CD4-positive, alpha-beta T cell treated with Interleukin-1 beta for 1 hour (primary cell): ENCODE measurements around the gene DLGAP4.

Experiments used
- DNase-seq, 2 donors: peaks; one replicate each; pipeline ENCODE4 v3.0.0-alpha.2; 2020 to 2022

Gene DLGAP4

DNA sequence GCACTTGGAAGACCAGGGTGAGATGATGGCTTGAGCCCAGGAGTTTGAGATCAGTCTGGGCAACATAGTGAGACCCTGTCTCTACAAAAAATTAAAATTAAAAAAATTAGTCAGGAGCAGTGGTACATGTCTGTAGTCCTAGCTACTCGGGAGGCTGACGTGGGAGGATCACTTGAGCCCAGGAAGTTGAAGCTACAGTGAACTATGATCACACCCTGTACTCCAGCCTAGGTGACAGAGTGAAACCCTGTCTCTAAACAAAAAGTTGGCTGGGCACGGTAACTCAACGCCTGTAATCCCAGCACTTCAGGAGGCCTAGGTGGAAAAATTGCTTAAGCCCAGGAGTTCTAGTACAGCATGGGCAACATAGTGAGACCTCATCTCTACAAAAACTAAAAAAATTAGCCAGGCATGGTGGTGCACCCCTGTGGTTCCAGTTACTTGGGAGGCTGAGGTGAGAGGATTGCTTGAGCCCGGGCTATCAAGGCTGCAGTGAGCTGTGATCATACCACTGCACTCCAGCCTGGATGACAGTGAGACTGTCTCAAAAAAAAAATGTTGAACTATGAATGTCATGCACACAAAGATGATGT, 174.4 kb downstream of the DLGAP4 start:
- DNase-seq, result no peak

GRCh38 chr20:36481380-36482043, 175.4 kb downstream of the DLGAP4 start:
- no peak for DNase-seq

DNA sequence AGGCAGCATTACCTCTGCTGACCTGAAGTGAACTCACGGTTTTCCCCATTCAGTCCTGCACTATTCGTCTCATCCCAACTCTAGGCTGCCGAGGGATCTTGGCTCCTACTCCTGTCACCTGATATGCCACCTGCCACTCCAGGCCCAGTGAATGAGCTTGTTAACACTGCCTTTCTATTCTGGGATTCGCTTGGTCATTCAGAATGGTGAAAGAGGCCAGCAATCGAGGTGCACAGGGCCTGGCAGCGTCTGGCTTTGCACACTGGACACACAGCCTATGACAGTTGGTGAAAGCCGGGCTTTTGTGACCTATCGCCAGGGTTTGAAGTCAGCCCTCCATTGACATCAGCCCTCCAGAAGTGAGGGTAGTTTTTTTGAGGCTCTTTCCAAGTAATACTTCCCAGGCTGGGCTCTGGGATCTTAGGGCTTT, 175.9 kb downstream of the DLGAP4 start:
- DNase-seq, result no peak

DNA sequence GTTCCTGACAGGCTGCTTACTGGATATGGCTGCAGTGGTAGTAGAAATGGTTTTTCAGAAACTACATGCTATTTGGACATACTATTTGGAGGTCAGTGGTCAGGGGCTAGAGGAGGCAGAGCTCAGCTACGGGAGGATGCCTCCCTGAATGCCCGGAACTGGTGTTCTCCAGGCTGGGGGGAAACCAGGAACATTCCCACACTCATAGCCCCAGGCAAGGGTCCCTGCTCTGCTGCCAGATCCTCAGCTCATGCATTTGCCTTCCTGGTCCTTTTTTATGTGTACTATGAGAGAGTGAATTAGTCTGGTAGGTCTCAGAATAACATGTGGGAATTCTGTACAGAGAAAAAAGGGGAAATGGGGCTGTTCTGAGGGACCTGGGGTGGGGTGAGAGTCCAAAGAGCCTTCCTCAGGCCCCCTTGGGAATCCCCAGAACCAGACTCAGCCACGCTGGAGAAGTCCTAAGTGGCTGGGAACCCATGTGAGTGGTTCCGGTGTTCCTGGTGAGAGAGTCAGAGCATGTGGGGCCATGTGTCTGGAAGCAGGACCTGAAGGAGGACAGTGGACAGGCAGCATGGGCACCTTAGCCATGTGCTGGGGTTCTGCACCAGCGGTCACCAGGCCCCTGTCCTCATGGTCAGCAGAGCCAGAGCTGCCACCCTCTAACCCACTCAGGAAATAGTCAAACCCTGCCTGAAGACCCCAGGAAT, 177.2 kb downstream of the DLGAP4 start:
- DNase-seq, result no peak

- DNase-seq, result no peak
These were observed 178.0 kb downstream of the DLGAP4 start for GRCh38 chr20:36483919-36484808.

- no peak for DNase-seq
These were observed 179.1 kb downstream of the DLGAP4 start for GRCh38 chr20:36485286-36485685.

- no peak for DNase-seq
These were observed 180.9 kb downstream of the DLGAP4 start for GRCh38 chr20:36487069-36487468.

DNA sequence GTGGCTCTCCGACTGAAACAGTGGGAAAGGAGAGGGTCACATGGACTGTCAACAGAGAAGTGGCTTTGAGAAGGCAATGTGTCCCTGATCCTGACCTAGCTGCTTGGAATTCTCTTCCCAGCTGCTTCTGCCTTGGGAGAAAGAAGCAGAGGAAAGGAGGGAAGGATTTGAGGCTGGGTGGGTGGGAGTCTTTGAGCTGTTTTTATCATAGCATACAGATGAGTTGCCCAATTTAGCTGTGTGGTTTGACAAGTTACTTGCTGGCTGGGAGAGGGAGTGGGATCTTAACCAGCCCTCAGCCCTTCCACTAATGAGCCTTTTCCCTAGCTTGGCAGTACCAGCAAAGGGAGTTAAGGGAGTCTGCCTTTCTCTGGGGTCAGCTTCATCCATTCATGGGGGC, 184.1 kb downstream of the DLGAP4 start:
- DNase-seq, result no peak

GRCh38 chr20:36491901-36492617, 185.9 kb downstream of the DLGAP4 start:
- peak; percentile 55 to 57 for DNase-seq

- peak in 1 of 2 donors; percentile 18 for DNase-seq
These were observed 187.1 kb downstream of the DLGAP4 start for GRCh38 chr20:36493051-36493800.

- no peak for DNase-seq
These were observed 187.6 kb downstream of the DLGAP4 start for GRCh38 chr20:36493801-36494114.

DNA sequence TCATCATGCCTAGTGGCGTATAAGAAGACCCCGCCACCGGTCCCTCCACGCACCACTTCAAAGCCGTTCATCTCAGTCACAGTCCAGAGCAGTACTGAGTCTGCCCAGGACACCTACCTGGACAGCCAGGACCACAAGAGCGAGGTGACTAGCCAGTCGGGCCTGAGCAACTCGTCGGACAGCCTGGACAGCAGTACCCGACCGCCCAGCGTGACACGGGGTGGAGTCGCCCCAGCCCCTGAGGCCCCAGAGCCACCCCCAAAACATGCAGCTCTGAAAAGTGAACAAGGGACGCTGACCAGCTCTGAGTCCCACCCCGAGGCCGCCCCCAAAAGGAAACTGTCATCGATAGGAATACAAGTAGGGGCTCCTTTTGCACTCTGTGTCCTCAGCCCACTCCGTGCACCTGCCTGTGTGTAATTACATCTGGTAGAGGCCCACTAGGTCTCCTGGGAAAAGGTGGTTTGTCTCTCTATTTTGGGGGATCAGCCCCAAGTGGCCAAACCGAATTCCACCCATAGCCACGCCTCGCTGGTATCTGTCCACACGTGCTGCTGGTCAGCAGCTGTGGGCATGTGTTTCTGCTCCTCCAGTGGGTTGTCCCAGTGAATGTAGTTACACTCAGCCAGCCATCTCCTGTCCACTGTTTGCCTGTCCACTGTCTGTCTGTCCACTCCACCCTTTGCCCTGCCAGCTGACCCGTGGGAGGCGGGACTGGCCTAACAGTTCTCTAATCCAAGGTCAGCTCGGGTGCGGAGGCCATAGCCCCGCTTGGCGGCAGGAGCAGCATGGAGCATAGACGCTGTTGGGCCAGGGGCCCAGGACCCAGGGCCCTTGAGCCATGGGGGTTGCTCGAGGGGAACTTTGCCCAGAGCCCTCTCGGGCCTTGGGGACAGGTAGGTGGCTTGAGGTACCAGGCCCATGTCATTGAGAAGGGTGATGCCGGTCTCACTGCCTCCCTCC, 190.8 kb downstream of the DLGAP4 start:
- DNase-seq, result no peak

DNA sequence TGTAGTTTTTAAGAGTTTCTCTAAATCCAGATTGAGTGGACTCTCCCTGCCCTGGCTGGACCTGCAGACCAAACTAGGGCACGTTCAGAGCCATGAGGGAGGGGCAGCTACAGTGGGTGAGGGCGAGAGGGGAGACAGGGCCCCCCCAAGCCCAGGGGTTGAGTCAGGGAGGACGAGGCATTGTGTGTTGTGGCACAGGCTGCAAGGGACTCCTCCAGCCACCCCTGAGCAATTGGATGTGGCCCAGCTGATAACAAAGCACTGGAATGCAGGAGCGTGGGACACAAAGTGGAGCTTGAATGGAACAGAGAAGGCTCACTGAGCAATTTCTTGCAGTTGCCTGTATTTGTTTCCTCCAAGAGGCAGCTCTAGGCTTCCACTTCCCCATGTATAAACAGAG, 191.7 kb downstream of the DLGAP4 start:
- DNase-seq, result no peak

- no peak for DNase-seq
These were observed 192.4 kb downstream of the DLGAP4 start for GRCh38 chr20:36498386-36499179.

DNA sequence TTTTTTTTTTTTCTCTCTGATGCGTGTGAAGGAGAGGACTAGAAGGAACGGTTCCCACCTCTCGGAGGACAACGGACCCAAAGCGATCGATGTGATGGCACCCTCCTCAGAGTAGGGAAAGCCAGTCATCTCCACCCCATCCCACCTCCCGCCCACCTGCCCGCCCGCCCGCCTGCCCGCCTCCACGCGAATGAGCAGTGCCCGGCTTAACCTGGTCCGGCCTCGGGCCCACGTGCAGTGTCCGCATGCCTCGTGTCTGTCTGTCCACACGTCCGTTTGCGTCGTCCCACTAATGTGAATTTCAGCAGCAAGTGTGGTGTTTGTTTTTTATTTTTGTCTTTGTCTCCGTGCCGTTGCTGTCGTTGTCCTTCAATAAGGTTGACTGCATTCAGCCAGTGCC, 193.1 kb downstream of the DLGAP4 start:
- DNase-seq, result no peak

- no peak for DNase-seq
These were observed 193.8 kb downstream of the DLGAP4 start for GRCh38 chr20:36499723-36500501.

DNA sequence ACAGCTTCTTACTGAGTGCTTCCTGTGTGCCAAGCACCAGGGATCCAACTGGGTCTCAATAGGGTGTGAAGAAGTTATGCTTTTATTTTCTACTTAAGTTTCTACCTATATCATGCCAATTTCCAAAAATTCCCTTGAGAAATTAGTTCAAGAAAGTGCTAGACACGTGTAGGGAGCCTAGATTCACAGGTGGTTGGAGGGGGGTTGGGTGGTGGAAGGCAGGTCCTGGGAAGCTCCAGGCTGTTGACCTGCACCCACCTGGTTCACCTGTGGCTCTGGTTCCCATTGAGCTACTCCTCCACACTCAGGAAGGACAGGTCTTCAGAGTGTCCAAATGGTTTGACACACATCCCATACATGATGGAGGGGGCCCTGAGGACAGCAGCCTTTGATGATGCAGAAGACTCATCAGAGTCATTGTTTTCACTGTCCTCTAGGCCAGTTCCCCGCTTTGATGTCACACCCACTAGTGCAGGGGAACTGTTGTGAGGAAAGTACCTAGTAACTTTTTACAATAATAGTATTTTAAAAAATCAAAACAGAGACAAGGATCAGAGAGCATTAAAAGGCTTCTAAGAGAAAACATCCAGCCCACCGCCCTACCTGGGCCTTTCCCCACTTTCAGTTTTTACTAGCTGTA, 195.3 kb downstream of the DLGAP4 start:
- no peak for DNase-seq

- DNase-seq, result no peak
These were observed 198.2 kb downstream of the DLGAP4 start for GRCh38 chr20:36504295-36504694.
